ENCODE measurements around the gene SETD2. TPM values are rescaled to one million over a fixed set of nuclear protein-coding genes. Genes with fewer than 3 reads are reported as not detected.

The SETD2 gene
- total and polyA plus RNA-seq, 7 donors: 12.0 to 72.6 (median 52.3) TPM

- intact Hi-C loops (cut with DNase I): loop anchor here (10.0 kb wide), 1 partner anchor 163 kb away; the partner anchor contains the start of gene SETD2
- peak; percentile 49 for DNase-seq
- H3K4me3 ChIP-seq: no peak overlapping the region
- no peaks in the 10 kb centered on the region for H3K9me3 ChIP-seq
- no peaks in the 10 kb centered on the region for H3K27me3 ChIP-seq
- no peaks in the 10 kb centered on the region for H3K4me1 ChIP-seq
- H3K27ac ChIP-seq: no peak overlapping the region
- 94 to 96% methylated on average over 16 of the region's 16 CpGs for WGBS, 2 donors
- TF ChIP-seq, protein P1, sequence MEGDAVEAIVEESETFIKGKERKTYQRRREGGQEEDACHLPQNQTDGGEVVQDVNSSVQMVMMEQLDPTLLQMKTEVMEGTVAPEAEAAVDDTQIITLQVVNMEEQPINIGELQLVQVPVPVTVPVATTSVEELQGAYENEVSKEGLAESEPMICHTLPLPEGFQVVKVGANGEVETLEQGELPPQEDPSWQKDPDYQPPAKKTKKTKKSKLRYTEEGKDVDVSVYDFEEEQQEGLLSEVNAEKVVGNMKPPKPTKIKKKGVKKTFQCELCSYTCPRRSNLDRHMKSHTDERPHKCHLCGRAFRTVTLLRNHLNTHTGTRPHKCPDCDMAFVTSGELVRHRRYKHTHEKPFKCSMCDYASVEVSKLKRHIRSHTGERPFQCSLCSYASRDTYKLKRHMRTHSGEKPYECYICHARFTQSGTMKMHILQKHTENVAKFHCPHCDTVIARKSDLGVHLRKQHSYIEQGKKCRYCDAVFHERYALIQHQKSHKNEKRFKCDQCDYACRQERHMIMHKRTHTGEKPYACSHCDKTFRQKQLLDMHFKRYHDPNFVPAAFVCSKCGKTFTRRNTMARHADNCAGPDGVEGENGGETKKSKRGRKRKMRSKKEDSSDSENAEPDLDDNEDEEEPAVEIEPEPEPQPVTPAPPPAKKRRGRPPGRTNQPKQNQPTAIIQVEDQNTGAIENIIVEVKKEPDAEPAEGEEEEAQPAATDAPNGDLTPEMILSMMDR (IDR thresholded peaks at IDR 0.05): no peak
- no peak for TF ChIP-seq EP300 (IDR thresholded peaks at IDR 0.05)
- TF ChIP-seq POLR2A (IDR thresholded peaks at IDR 0.05): no peak
- H3K36me3 ChIP-seq: peaks cover 0 to 70% (median 27%) of the 10 kb centered on the region in 4 donors
Observed at GRCh38 chr3:47001731-47002170, 162.2 kb downstream of the SETD2 start.

DNA sequence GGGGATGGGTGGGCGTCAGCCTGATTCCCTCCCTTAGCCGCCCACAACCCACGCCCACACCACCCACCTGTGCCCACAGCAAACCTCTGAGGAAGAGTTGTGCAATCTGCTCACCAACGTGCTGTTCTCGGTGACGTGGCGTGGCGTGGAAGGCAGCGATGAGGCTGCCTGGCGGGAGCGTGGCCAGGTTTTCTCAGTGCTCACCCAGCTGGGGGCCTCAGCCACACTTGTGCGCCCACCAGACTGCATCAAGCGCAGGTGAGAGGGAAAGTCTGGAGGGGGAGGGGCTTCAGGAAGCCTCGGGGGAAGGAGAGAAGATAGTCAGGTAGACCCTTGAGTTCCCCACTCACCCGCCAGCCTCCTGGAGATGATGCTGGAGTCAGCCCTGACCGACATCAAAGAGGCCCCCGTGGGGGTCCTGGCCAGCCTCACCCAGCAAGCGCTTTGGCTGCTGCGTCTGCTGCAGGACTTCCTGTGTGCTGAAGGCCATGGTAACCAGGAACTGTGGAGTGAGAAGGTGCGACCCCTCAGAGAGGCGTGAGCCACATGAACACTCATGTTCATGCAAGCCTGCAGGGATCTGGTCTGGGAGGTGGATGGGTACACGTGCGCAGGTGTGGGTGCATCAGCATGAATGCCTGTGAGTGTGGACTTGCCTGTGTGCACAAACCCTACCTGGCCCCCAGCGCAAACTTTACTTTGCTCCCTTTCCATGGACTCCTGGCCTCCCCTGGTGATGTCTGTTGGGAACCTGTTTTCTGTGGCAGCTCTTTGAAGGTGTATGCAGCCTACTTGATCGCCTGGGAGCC is 162.8 kb downstream of the SETD2 start:
- Histone ChIP-seq H3K36me3 (peaks cover 0 to 65% (median 27%) of the 10 kb centered on the region in 4 donors), H3K27me3 (no peaks in the 10 kb centered on the region)
- no peak for DNase-seq

GRCh38 chr3:47000198-47000815 is 163.6 kb downstream of the SETD2 start:
- peaks cover 0 to 58% (median 27%) of the 10 kb centered on the region in 4 donors for H3K36me3 ChIP-seq

More for the DNA sequence above, 162.8 kb downstream of the SETD2 start:
- WGBS, 2 donors: 86 to 91% methylated on average over 25 of the region's 25 CpGs
- H3K4me1 ChIP-seq: no peaks in the 10 kb centered on the region
- intact Hi-C loops (cut with DNase I): loop anchor here (10.0 kb wide), 1 partner anchor 164 kb away; the partner anchor contains the start of gene SETD2
- no peaks in the 10 kb centered on the region for H3K9me3 ChIP-seq
- no peak overlapping the region for H3K4me3 ChIP-seq
- TF ChIP-seq EP300 (IDR thresholded peaks at IDR 0.05): no peak
- TF ChIP-seq, protein P1 (IDR thresholded peaks at IDR 0.05): no peak
- no peak for TF ChIP-seq POLR2A (IDR thresholded peaks at IDR 0.05)
- no peak for TF ChIP-seq POLR2AphosphoS5 (IDR thresholded peaks at IDR 0.05)
- no peak overlapping the region for H3K27ac ChIP-seq

DNA sequence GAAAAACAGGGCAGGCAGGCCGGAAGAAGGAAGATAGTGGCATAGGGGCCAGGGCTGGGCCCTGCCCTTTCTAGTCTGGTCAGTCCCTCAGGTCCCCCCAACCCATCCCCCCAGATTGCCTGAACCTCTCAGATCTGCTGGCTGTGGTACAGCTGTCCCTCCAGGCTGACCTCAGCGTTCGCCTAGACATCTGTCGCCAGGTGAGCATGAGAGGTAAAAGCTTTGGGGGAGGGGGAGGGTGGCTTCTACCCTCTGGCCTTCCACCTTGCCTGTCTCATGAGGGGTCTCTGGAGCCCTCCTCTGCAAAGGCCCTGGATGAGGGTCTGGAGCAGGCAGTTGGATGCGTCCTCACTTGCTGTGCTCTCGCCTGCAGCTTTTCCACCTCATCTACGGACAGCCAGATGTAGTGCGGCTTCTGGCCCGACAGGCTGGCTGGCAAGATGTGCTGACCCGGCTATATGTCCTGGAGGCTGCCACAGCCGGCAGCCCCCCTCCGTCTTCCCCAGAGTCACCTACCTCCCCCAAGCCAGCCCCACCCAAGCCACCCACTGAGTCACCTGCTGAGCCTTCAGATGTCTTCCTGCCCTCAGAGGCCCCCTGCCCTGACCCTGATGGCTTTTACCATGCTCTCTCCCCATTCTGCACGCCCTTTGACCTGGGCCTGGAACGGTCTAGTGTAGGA is 164.3 kb downstream of the SETD2 start:
- Histone ChIP-seq H3K4me1 (no peaks in the 10 kb centered on the region), H3K36me3 (peaks cover 0 to 56% (median 27%) of the 10 kb centered on the region in 4 donors)

More at GRCh38 chr3:47000198-47000815, 163.6 kb downstream of the SETD2 start:
- 96 to 97% methylated on average over 10 of the region's 10 CpGs for WGBS, 2 donors
- DNase-seq: no peak
- Histone ChIP-seq H3K27ac (no peak overlapping the region), H3K27me3 (no peaks in the 10 kb centered on the region), H3K4me3 (no peak overlapping the region), H3K9me3 (no peaks in the 10 kb centered on the region), H3K4me1 (no peaks in the 10 kb centered on the region)
- intact Hi-C loops (cut with DNase I): loop anchor here (10.0 kb wide), 1 partner anchor 164 kb away; the partner anchor contains the start of gene SETD2
- TF ChIP-seq POLR2A (IDR thresholded peaks at IDR 0.05) (no peak), POLR2AphosphoS5 (IDR thresholded peaks at IDR 0.05) (no peak), EP300 (IDR thresholded peaks at IDR 0.05) (no peak)
- TF ChIP-seq, protein P1 (IDR thresholded peaks at IDR 0.05): no peak

More for the DNA sequence above, 164.3 kb downstream of the SETD2 start:
- no peak overlapping the region for H3K27ac ChIP-seq
- TF ChIP-seq, protein P1 (IDR thresholded peaks at IDR 0.05): no peak
- TF ChIP-seq POLR2A (IDR thresholded peaks at IDR 0.05) (no peak), POLR2AphosphoS5 (IDR thresholded peaks at IDR 0.05) (no peak), EP300 (IDR thresholded peaks at IDR 0.05) (no peak)
- no peak overlapping the region for H3K4me3 ChIP-seq
- WGBS, 2 donors: 94% methylated on average over 14 of the region's 14 CpGs
- intact Hi-C loops (cut with DNase I): loop anchor here (5.0 to 10.0 kb wide), 2 partner anchors 165 to 292 kb away; partner anchors contain the start of gene SETD2
- H3K27me3 ChIP-seq: no peaks in the 10 kb centered on the region
- H3K9me3 ChIP-seq: no peaks in the 10 kb centered on the region
- no peak for DNase-seq

Data from sigmoid colon (tissue), 7 donors.